ENCODE measurements around the gene MICU1.
"Not testable (repeated sequence)": the region's sequence is repeated elsewhere in the genome, so short reads cannot be mapped to it uniquely, and the experiment has no call there.

Gene MICU1

DNA sequence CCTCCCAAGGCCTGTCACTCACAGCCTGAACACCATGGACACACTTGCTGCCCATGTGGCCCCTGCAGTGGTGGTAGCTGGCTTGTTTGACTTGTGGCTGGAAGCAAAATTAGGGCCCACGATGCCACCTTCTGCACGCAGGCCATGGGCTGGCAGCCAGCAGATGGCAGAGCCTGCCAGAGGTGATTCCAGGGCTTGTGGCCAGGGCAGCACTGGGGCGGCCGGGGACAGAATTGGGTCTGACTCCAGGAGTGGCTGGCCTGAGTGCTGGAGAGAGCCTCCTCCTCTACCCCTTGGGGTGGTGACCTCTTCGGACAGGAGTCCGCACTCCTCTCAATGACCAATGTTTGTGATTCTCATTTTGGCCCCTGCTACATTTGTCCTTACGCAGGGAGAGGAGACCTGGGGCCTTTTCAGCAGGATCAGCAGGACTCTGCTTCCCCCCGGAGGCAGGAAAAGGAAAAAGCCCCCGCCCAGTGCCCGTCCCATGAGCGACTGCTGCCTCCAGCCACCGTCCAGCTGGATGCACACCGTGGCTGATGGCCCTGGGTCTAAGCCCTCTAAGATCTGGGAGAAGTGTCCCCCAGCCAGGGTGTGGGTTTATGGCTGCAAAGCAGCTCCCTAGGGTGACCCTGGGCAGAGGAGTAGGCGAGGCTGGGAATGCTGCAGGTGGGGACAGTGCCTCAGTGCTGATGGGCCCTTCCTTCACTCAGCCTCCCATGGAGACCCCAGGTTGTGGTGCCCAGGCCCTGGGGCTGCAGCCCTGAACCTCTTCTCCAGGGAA lies 297.6 kb downstream of the MICU1 start:
- no peak for DNase-seq (ENCODE audit: low read depth)

DNA sequence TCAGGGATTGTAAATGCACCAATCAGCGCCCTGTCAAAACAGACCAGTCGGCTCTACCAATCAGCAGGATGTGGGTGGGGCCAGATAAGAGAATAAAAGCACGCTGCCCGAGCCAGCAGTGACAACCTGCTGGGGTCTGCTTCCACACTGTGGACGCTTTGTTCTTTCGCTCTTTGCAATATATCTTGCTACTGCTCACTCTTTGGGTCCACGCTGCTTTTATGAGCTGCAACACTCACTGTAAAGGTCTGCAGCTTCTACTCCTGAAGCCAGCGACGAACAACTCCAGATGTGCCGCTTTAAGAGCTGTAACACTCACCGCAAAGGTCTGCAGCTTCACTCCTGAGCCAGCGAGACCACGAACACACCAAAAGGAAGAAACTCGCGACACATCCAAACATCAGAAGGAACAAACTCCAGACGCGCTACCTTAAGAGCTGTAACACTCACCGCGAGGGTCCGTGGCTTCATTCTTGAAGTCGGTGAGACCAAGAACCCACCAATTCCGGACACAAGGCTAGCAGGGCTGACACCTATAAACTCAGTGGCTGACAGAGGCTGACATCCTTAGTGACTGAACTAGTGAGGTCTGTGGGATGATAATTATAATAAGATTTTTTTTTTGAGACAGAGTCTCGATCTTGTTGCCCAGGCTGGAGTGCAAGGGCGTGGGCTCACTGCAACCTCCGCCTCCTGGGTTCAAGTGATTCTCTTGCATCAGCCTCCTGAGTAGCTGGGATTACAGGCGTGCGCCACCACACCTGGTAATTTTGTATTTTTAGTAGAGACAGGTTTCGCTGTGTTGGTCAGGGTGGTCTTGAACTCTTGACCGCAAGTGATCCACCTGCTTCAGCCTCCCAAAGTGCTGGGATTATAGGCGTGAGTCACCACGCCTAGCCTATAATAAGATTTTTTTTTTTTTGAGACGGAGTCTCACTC lies 298.9 kb downstream of the MICU1 start:
- not testable (repeated sequence) for DNase-seq (ENCODE audit: low read depth)

- DNase-seq (ENCODE audit: low read depth), result not testable (repeated sequence)
These were observed 300.4 kb downstream of the MICU1 start for GRCh38 chr10:72325243-72326175.

DNA sequence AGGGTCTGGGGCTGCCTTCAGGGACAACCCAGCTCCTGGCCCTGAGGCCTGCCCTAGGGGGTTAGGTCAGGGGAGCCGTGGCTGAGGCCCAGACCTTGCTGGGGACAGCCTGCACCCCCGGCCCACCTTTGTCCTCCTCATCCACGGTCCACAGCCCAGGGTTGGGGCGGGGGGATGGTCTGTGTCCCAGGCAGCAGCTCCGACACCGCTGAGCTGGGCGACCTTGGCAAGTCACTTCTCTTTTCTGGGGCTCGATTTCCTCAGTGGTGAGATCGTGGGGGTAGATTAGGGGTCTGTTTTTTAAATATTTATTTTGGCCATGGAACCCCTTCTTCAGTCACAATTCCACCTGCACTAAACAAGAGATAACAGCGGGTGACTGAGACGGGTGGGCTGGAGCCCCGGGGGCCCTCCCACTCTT lies 302.1 kb downstream of the MICU1 start:
- no peak for DNase-seq (ENCODE audit: low read depth)

DNA sequence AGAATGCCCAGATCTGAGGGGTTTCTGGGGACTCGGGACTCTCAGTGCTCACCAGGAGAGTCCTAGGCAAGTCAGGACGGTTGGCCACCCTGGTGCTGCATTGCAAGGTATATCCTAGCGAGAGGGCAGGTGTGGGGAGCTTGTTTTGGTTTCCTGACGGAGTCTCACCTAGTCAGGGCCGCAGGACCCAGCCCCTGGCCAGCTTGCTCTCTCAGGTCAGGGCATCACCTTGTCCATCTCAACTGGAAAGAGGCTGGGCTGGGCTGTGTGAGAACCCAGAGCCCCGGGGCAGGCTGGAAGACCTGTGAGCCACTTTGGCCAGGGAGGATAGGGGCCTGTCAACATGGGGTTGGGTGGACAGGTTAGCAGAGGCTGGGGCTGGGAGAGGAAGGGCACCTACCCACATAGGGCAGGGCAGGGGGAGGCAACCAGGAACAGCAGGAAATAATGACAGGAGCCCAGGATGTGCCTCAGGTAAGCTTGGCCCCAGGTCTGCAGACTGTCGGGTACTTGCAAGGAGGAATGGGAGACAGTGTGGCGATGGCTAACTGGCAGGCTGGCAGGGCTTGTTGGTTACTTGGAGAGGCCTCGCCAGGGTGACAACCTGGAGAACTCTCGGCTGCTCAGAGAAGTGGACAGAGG lies 302.6 kb downstream of the MICU1 start:
- no peak for DNase-seq (ENCODE audit: low read depth)

DNA sequence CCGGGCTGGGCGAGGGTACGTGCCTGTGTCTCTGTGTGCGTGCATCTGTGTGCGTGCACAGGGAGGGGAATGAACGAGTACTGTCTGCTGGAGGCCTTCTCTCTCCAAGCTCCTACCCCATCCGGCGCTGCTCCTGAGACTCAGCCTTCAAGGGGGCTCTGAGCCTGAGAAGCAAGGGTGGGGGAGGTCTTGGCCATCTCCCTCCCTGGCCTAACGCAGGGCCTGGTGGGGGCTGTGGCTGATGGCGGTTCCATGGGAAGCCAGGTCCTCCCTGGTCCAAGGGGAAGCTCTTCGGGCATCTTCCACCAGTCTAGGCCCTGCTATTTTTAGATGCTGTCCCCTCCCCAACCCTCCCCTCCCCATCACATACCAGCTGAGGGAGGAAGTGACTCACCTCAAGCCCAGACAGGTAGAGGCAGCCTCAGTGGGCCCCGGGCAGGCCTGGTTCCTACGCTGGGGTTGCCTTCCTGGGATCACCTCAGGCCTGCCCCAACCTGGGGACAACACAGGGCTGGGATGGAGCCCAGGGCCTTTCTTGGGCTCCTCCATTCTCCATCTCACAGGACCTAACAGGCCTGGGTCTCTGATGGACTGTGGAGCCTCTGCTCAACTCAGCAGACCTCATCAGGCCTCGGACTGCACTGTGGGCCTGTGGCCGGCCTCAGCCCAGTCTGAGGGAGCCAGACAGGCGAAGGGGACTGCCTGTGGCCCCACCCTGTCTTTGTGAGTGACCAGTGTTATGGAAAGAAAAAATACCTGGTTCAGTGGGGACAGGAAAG lies 303.4 kb downstream of the MICU1 start:
- peak; percentile 42 for DNase-seq (ENCODE audit: low read depth)

- no peak for DNase-seq (ENCODE audit: low read depth)
These were observed 303.9 kb downstream of the MICU1 start for GRCh38 chr10:72322030-72322279.

- no peak for DNase-seq (ENCODE audit: low read depth)
These were observed 304.4 kb downstream of the MICU1 start for GRCh38 chr10:72321248-72322029.

DNA sequence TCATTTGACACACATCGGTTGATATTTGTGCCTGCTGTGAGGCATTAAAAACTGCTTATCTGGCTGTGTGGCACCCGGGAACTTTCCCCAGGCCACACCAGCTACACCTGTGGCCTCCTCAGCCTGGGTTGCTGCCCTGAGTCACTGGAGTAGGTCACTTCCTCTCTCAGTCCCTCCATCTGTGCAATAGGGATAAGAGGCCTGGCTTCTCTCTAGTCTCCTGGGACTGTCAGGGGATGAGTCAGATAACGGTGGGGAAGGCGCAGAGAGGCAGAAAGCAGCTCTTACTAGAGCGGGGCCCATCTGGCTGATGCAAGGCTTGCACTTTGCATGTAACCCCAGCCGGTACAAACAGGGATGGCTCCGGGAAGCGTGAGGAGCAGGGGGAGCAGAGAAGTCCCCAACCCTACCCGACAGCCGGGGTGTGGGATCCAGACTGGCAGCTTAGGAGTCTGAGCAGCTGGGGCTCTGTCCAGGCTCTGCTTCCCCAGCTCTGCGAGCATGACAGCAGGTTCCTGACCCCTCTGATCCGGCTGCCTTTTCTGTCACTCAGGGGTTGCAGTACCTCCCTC lies 305.1 kb downstream of the MICU1 start:
- DNase-seq (ENCODE audit: low read depth), result peak; percentile 46

DNA sequence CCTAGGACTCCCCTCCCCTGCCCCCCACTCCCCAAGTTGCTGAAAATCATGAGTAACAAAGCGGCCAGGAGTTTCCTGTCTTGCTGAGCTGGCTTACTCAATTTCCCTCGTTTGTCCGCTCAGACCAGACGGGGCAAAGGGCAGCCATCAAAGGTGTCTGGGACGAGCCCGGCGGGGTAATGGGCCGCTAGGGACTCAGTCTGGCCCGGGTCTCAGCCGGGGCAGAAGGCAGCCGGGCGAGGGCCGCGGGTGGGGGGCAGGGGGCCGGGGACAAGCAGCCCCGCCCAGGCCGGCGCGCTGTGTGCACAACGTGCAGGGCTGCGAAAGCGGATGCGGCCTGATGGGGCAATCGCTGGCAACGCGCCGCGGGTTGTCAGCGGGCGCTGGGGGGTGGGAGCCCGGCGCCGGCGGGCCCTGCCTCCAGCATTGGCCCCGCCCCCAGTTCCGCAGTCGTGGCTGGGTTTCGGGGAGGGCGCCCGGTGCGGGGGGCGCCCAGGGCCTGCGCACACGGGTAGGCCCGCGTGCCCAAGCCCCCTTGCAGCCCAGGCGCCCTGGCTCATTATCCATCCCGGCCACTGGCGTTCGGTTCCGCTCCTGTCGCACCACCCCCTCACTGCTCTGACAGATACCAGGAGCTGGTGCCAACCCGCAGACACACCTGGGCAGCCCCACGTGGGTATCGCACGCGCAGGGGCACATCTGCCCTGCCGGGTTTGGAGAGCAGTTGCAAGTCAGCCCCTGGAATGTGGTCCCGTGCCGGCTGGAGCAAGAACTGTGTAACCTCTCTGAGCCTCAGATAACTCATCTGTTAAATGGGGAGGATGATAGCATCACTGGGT lies 306.2 kb downstream of the MICU1 start:
- DNase-seq (ENCODE audit: low read depth), result peak; percentile 85

DNA sequence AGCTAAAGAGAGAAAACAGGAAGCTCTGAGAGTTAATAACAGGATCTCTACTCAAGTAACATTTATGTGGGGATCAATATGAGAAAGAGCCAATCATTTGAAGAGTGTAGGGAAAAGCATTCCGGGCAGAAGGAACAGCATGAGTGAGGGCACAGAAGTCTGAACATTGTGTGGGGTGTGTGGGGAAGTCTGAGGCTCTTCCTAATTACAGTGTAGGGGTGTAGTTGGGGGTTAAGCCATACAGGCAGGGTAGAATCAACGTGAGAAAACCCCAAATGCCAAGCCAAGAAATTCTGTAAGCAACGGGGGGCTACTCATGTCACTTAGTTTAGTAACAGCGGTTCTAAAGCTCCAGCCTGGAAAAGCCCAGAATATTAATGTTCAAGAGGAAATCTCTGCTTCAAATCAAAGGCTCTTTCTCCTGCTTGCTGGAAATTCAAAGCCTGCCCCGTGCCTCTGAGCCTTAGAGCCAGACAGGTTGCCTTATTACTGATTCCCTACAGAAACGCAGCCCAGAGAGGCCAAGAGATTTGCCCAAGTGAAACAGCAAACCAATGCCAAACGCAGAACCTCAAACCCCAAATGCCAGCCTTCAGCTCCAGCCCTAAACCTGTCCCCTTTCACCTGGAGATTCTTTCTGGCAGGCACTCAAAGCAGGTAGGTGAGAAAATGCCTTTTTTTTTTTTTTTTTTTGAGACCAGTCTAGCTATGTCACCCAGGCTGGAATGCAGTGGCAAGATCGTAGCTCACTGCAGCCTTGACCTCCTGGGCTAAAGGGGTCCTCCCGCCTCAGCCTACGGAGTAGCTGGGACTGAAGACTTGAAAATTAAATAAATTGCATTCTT lies 307.2 kb downstream of the MICU1 start:
- DNase-seq (ENCODE audit: low read depth), result no peak

Data from activated T-helper 1 cell treated with Interleukin-2 at 50 U/mL for 16 hours (primary cell).